HepG2 (cell line): ENCODE data around the gene PTGIS. TPM values are rescaled to one million over a fixed set of nuclear protein-coding genes. Genes with fewer than 3 reads are reported as not detected.

Experiments used
- BORCS8-MEF2B ChIP-seq: sonication (generic); formaldehyde crosslinking; IDR thresholded peaks from 2 replicates; pipeline ENCODE4 v1.8.0; 2022; ENCODE audit warnings: mild to moderate bottlenecking, missing genetic modification reagents
- EP300 ChIP-seq, 3 experiments: sonication (generic) in 1 of 3; formaldehyde crosslinking in 1 of 3; IDR thresholded peaks; 2 replicates each; pipeline versions ENCODE4 v1.5.1 to v1.6.1; 2011 to 2020; ENCODE audit warnings: low read depth in 2 of 3, low read length in 2 of 3, borderline replicate concordance in 1 of 3, improper control_type of control experiment in 1 of 3, mild to moderate bottlenecking in 1 of 3, missing genetic modification reagents in 1 of 3, moderate library complexity in 1 of 3
- FOXJ3 ChIP-seq: sonication (generic); formaldehyde crosslinking; IDR thresholded peaks from 2 replicates; pipeline ENCODE4 v1.4.0; 2020; ENCODE audit warnings: missing genetic modification reagents, mild to moderate bottlenecking, borderline replicate concordance
- MED1 ChIP-seq: sonication (generic); formaldehyde crosslinking; IDR thresholded peaks from 2 replicates; pipeline ENCODE4 v1.4.0; 2020; ENCODE audit warnings: missing genetic modification reagents
- MXD4 ChIP-seq: IDR thresholded peaks from 2 replicates; pipeline ENCODE4 v1.6.1; 2016; ENCODE audit warnings: mild to moderate bottlenecking, missing biosample characterization, missing genetic modification reagents
- MYNN ChIP-seq: sonication (generic); formaldehyde crosslinking; IDR thresholded peaks from 2 replicates; pipeline ENCODE4 v1.4.0; 2020; ENCODE audit warnings: mild to moderate bottlenecking, low read depth, missing genetic modification reagents
- MZF1 ChIP-seq: sonication (generic); formaldehyde crosslinking; IDR thresholded peaks from 2 replicates; pipeline ENCODE4 v1.8.1; 2023; ENCODE audit warnings: mild to moderate bottlenecking, missing genetic modification reagents, borderline replicate concordance
- NR2C2 ChIP-seq: sonication (generic); formaldehyde crosslinking; IDR thresholded peaks from 2 replicates; pipeline ENCODE4 v1.4.0; 2020; ENCODE audit warnings: missing genetic modification reagents, mild to moderate bottlenecking, moderate library complexity, borderline replicate concordance
- RCOR2 ChIP-seq: IDR thresholded peaks from 2 replicates; pipeline ENCODE4 v1.6.1; 2016; ENCODE audit warnings: missing biosample characterization, missing genetic modification reagents
- THAP8 ChIP-seq: sonication (generic); formaldehyde crosslinking; IDR thresholded peaks from 2 replicates; pipeline ENCODE4 v1.5.1; 2020; ENCODE audit warnings: missing genetic modification reagents, mild to moderate bottlenecking, borderline replicate concordance
- ZMYM3 ChIP-seq: sonication (generic); formaldehyde crosslinking; IDR thresholded peaks from 2 replicates; pipeline ENCODE4 v1.5.1; 2020; ENCODE audit warnings: mild to moderate bottlenecking, missing genetic modification reagents
- ZNF552 ChIP-seq: sonication (generic); formaldehyde crosslinking; IDR thresholded peaks from 2 replicates; pipeline ENCODE4 v1.9.0; 2022; ENCODE audit warnings: missing genetic modification reagents, mild to moderate bottlenecking, borderline replicate concordance
- ZNF629 ChIP-seq: sonication (generic); formaldehyde crosslinking; conservative IDR thresholded peaks from 2 replicates; pipeline ENCODE4 v1.5.0; 2020; ENCODE audit warnings: missing genetic modification reagents
- polyA plus RNA-seq, 8 experiments: library from polyadenylated mRNA; depleted of rRNA in 3 of 8; stranded (reverse) in 7 of 8; unstranded in 1 of 8; fragments of >200 nt; fragmentation: Illumina TruSeq in 4 of 8; extraction: Trizol in 4 of 8; gene quantifications; 2 replicates each; pipeline versions ENCODE4 v1.2.1 to v1.2.3, GENCODE V29; 2011 to 2016; ENCODE audit warnings: low read depth in 4 of 8, missing spikeins in 1 of 8, mixed read lengths in 1 of 8; ENCODE audit not compliant: insufficient read depth in 1 of 8
- total RNA-seq, 5 experiments: library from RNA; depleted of rRNA; stranded (reverse); fragments of >200 nt; fragmentation: Illumina TruSeq; extraction: Trizol; gene quantifications; 2 replicates each; pipeline ENCODE4 v1.2.3, GENCODE V29; 2016; ENCODE audit warnings: low read depth in 1 of 5
- TF ChIP-seq, protein P1 (sequence below): sonication (generic); formaldehyde crosslinking; IDR thresholded peaks from 2 replicates; pipeline ENCODE4 v1.8.0; 2022; ENCODE audit warnings: mild to moderate bottlenecking, missing genetic modification reagents, moderate library complexity
- TF ChIP-seq, protein P2 (sequence below): sonication (generic); formaldehyde crosslinking; IDR thresholded peaks from 2 replicates; pipeline ENCODE4 v1.4.0; 2020; ENCODE audit warnings: missing genetic modification reagents

Gene PTGIS
- total and polyA plus RNA-seq, 2 of the 13 experiments (the other 11 are each of a cell fraction or from before 2014, with no cell fraction given) = not detected

DNA sequence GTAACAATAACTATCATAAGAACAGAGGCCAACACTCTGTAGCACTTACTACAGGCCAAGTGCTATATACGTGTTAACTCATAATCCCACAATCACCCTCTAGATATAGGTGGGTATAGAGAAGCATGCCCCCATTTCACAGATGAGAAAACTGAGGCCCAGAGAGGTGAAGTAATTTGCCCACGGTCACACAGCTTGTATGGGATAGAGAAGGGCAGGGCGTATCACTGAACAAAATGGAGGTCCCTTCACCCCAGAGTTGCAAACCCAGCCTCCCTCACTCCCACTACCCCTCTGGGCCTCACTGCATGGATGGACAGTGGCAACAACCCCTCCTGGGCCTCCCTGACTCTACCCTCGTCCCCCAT lies 31.8 kb upstream of the PTGIS start (continued):
- TF ChIP-seq BORCS8-MEF2B (CRISPR knock-in tag) (no peak), MXD4 (CRISPR knock-in tag) (no peak), ZMYM3 (CRISPR knock-in tag) (peak; percentile 98), EP300 (IDR thresholded peaks at IDR 0.05; ENCODE audit: low read depth in 2 of 2, low read length in 2 of 2) (no peak; a peak in 1 of 4 replicates), EP300 (CRISPR knock-in tag; IDR thresholded peaks at IDR 0.05; ENCODE audit: borderline replicate concordance) (no peak), FOXJ3 (CRISPR knock-in tag) (no peak), ZNF552 (no peak), RCOR2 (CRISPR knock-in tag) (0 out of 2 replicates have a peak, but pooled peaks have one; percentile 66), NR2C2 (CRISPR knock-in tag) (no peak), ZNF629 (CRISPR knock-in tag) (peak; percentile 99), MYNN (CRISPR knock-in tag) (no peak; the same call in 1 of the 2 replicates), MED1 (no peak), THAP8 (0 out of 2 replicates have a peak, but pooled peaks have one; percentile 38), MZF1 (no peak)
- TF ChIP-seq, protein P1, sequence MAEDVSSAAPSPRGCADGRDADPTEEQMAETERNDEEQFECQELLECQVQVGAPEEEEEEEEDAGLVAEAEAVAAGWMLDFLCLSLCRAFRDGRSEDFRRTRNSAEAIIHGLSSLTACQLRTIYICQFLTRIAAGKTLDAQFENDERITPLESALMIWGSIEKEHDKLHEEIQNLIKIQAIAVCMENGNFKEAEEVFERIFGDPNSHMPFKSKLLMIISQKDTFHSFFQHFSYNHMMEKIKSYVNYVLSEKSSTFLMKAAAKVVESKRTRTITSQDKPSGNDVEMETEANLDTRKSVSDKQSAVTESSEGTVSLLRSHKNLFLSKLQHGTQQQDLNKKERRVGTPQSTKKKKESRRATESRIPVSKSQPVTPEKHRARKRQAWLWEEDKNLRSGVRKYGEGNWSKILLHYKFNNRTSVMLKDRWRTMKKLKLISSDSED = no peak
- TF ChIP-seq, protein P2, sequence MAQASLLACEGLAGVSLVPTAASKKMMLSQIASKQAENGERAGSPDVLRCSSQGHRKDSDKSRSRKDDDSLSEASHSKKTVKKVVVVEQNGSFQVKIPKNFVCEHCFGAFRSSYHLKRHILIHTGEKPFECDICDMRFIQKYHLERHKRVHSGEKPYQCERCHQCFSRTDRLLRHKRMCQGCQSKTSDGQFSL (CRISPR knock-in tag) = no peak
